GM12878 (cell line): ENCODE measurements around the gene HLA-F. TPM values are rescaled to one million over a fixed set of nuclear protein-coding genes. Genes with fewer than 3 reads are reported as not detected.
A peak's percentile ranks its signal among the peaks of the same experiment; 100 is the strongest.

Source experiments
- ATAC-seq: fragments of 200-7000 bp; cut with Tn5 transposase; 3 replicates; pipeline ENCODE4 v1.9.1; 2020; ENCODE audit warnings: mild to moderate bottlenecking, moderate library complexity
- BruUV-seq: library from RNA; stranded (reverse); fragments of 400-500 nt; replicated peaks from 2 replicates; lab custom pipeline; 2021; lab: Mats Ljungman, UMichigan
- CTCF ChIA-PET: fragments of 300-600 bp; sonication (Branson Sonifier 250); formaldehyde crosslinking; extraction: SDS; loops from one replicate; lab custom pipeline; 2021; ENCODE audit warnings: inconsistent platforms; lab: Yijun Ruan, JAX
- POLR2A ChIA-PET: fragments of 350-600 bp; formaldehyde crosslinking; extraction: SDS; loops from one replicate; lab custom pipeline; 2021; ENCODE audit warnings: inconsistent platforms; lab: Charles Lee
- RAD21 ChIA-PET: fragments of 300-600 bp; sonication (Branson Sonifier 250); formaldehyde crosslinking; loops from one replicate; lab custom pipeline; 2023; ENCODE audit warnings: antibody characterized with exemption; ENCODE audit not compliant: unreplicated experiment; lab: Charles Lee
- SMC1A ChIA-PET: fragments of 300-600 bp; sonication (Branson Sonifier 250); formaldehyde crosslinking; loops from one replicate; lab custom pipeline; 2023; ENCODE audit not compliant: unreplicated experiment, uncharacterized antibody; lab: Charles Lee
- DNase-seq: peaks from one replicate; pipeline ENCODE4 v3.0.0-alpha.2; 2011; ENCODE audit warnings: low read depth, low spot score
- FAIRE-seq: peaks from 3 replicates; lab custom pipeline; 2011; peaks lifted over from hg19 to GRCh38; lab: Jason Lieb, UNC
- H2AFZ ChIP-seq: 2 replicates; pipeline ENCODE4 v1.6.0; 2011; ENCODE audit warnings: low read depth, low read length, control low read depth; ENCODE audit not compliant: control insufficient read depth
- H3K27ac ChIP-seq: 2 replicates; pipeline ENCODE4 v1.5.1; 2011; ENCODE audit warnings: control low read depth; ENCODE audit not compliant: control insufficient read depth, insufficient read depth
- H3K27me3 ChIP-seq, 2 experiments: replicated peaks in 1 of 2; 2 replicates each; pipeline versions ENCODE4 v1.6.0 to v1.6.1; 2011; ENCODE audit warnings: low read length in 1 of 2; ENCODE audit not compliant: control insufficient read depth in 2 of 2, insufficient read depth in 2 of 2
- H3K36me3 ChIP-seq, 2 experiments: 2 replicates each; pipeline ENCODE4 v1.5.1; 2011; ENCODE audit warnings: low read length in 1 of 2; ENCODE audit not compliant: control insufficient read depth in 2 of 2, insufficient read depth in 2 of 2
- H3K4me1 ChIP-seq: 2 replicates; pipeline ENCODE4 v1.6.1; 2011; ENCODE audit warnings: mild to moderate bottlenecking, low read length, moderate library complexity, mixed read lengths; ENCODE audit not compliant: control insufficient read depth, insufficient read depth
- H3K4me2 ChIP-seq: 2 replicates; pipeline ENCODE4 v1.6.0; 2011; ENCODE audit warnings: control low read depth; ENCODE audit not compliant: control insufficient read depth, insufficient read depth
- H3K4me3 ChIP-seq: fragments of 200-600 bp; sonication (generic); 2 replicates; pipeline ENCODE4 v1.5.1; 2016
- H3K79me2 ChIP-seq: 2 replicates; pipeline ENCODE4 v1.6.0; 2011; ENCODE audit warnings: low read length; ENCODE audit not compliant: control insufficient read depth, insufficient read depth
- H3K9ac ChIP-seq: 2 replicates; pipeline ENCODE4 v1.8.0; 2011; ENCODE audit warnings: low read length, control low read depth, mixed read lengths; ENCODE audit not compliant: control insufficient read depth, insufficient read depth
- H3K9me3 ChIP-seq: replicated peaks from 3 replicates; pipeline ENCODE4 v1.5.1; 2011; ENCODE audit warnings: mild to moderate bottlenecking, low read length; ENCODE audit not compliant: control insufficient read depth, insufficient read depth
- H4K20me1 ChIP-seq: 2 replicates; pipeline ENCODE4 v1.6.0; 2011; ENCODE audit not compliant: control insufficient read depth, insufficient read depth
- CHD2 ChIP-seq: IDR thresholded peaks from 2 replicates; pipeline ENCODE4 v1.6.1; 2011; ENCODE audit warnings: low read depth, low read length, improper control_type of control experiment, borderline replicate concordance
- KDM1A ChIP-seq: fragments of 200-600 bp; sonication (generic); IDR thresholded peaks from 2 replicates; pipeline ENCODE4 v1.6.1; 2016; ENCODE audit warnings: borderline replicate concordance
- KLF5 ChIP-seq: fragments of 450-650 bp; IDR thresholded peaks from 2 replicates; pipeline ENCODE4 v1.6.1; 2014; ENCODE audit warnings: mild to moderate bottlenecking; ENCODE audit not compliant: partially characterized antibody
- NFYA ChIP-seq: IDR thresholded peaks from 2 replicates; pipeline ENCODE4 v1.6.1; 2011; ENCODE audit warnings: low read depth, mild to moderate bottlenecking, low read length, improper control_type of control experiment, borderline replicate concordance
- RUNX3 ChIP-seq: IDR thresholded peaks from 2 replicates; pipeline ENCODE4 v1.6.1; 2012; ENCODE audit warnings: low read length, inconsistent platforms
- YY1 ChIP-seq: IDR thresholded peaks from 2 replicates; pipeline ENCODE4 v1.6.1; 2011; ENCODE audit warnings: low read depth, mild to moderate bottlenecking, low read length
- WGBS: methylation state at CpG from one replicate; pipeline ENCODE4 v1.1.6; 2016; ENCODE audit warnings: low lambda C conversion rate; ENCODE audit not compliant: insufficient replicate concordance, insufficient coverage; ENCODE audit errors: missing lambda C conversion rate; 5-methylcytosine and 5-hydroxymethylcytosine counted together
- in situ Hi-C: fragments of 300-500 bp; cut with MboI; formaldehyde crosslinking; loops from 9 replicates; pipeline ENCODE4 v1.14.3; 2018; ENCODE audit warnings: mixed read lengths
- intact Hi-C: fragments of 100-400 bp; cut with micrococcal nuclease; formaldehyde crosslinking; loops from one replicate; pipeline ENCODE4 v1.14.2; 2022; ENCODE audit not compliant: unreplicated experiment
- polyA plus RNA-seq, 11 experiments: library from polyadenylated mRNA; depleted of rRNA in 4 of 11; unstranded in 6 of 11; stranded (reverse) in 5 of 11; fragments of >200 nt; fragmentation: Nextera tagmentation in 4 of 11; fragmentation: Illumina TruSeq in 1 of 11; extraction: Ambion mirVana in 4 of 11; extraction: Trizol in 1 of 11; gene quantifications; 1 replicate in 1 of 11; 2 replicates in 10 of 11; pipeline versions ENCODE4 v1.2.1 to v1.2.3, GENCODE V29; 2011 to 2016; ENCODE audit warnings: inconsistent platforms in 2 of 11, missing spikeins in 2 of 11, low read depth in 1 of 11
- total RNA-seq, 4 experiments: library from RNA; depleted of rRNA in 3 of 4; stranded (reverse); fragments of >200 nt in 3 of 4; fragmentation: Illumina TruSeq in 1 of 4; extraction: Trizol in 1 of 4; gene quantifications; 2 replicates each; pipeline versions ENCODE4 v1.2.1 to v1.2.3, GENCODE V29; 2013 to 2021

HLA-F gene
- total and polyA plus RNA-seq, 10 of the 15 experiments (the other 5 are each of a cell fraction or from before 2014, with no cell fraction given): 30.1 to 342 (median 145) TPM

DNA sequence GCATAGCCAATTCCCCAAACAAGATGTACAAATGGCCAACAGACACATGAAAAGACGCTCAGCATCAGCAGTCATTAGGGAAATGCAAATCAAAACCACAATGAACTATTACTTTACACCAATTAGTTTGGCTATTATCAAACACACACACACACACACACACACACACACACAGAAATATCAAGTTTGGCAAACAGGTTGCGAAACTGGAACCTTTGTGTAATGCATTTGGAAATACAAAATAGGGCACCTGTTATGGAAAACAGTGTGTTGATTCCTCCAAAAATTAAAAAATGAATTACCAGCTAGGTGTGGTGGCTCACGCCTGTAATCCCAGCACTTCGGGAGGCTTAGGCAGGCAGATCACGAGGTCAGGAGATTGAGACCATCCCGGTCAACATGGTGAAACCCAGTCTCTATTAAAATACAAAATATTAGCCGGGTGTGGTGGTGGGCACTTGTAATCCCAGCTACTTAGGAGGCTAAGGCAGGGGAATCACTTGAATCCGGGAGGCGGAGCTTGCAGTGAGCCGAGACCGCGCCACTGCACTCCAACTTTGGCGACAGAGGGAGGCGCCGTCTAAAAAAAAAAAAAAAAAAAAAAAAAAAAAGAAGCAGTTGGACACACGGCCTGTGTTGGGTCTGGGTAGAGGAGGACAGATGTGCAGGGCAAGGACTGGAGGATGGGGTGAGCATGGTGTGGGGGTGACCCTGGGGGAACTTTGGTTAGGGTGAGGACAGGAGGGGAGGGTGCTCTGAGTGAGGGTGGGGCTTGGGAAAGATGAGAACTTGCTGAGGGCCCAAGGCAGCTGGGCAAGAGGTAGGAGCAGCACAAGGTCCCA is 23.8 kb downstream of the HLA-F start:
- Histone ChIP-seq H3K36me3 (no peaks in the 10 kb centered on the region), H4K20me1 (no peaks in the 10 kb centered on the region), H3K9ac (no peak overlapping the region), H3K4me3 (no peak overlapping the region), H3K4me2 (no peak overlapping the region), H3K27ac (no peak overlapping the region), H3K9me3 (no peaks in the 10 kb centered on the region), H3K27me3 (no peaks in the 10 kb centered on the region), H2AFZ (no peak overlapping the region), H3K4me1 (peaks cover 10% of the 10 kb centered on the region), H3K79me2 (peaks cover 2% of the 10 kb centered on the region)
- FAIRE-seq (no peak), ATAC-seq (no peak), DNase-seq (no peak)
- ChIA-PET RAD21 (no interaction called here), POLR2A (interaction anchor here (0.7 kb wide), 3 partner anchors 11 to 855 kb away, joined by 4 to 12 read pairs (median 5); no protein-coding TSS in a partner anchor), SMC1A (no interaction called here), CTCF (interaction anchor here (0.6 to 8.7 kb wide), 4 partner anchors 11 to 99 kb away, joined by 3 to 117 read pairs (median 28); no protein-coding TSS in a partner anchor)
- in situ Hi-C loops: no loop called here
- 74% methylated on average over 14 of the region's 16 CpGs for WGBS
- TF ChIP-seq KLF5 (no peak), NFYA (no peak)
- no TSS peak for BruUV-seq
- intact Hi-C loops: no loop called here

DNA sequence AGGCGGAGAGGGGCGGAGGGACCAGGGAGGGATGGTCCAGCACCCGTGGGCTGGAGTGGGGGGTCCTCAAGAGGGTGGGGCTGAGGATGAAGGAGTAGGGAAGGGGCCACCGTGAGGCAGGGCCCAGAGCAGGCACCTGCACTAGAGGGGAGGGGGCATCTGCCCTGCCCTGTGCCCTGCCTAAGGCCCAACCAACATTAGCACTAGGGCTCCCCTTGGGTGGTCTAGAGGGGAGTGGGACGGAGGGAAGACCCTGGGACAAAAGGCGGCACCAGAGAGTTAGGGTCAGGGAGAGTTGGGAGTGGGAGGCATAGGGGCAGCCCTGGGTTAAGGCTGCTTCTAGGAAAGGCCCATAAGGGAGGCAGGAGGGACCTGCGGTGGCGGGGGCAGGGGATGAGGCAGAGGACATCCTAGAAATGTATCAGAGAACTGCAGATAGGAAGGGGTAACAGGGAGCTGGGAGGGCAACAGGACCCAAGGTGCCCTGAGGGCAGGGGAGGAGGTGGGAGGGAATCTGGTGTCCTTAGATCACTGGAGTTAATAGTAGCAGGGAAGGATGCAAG is 24.5 kb downstream of the HLA-F start:
- in situ Hi-C loops (no loop called here), intact Hi-C loops (no loop called here)
- Histone ChIP-seq H3K9me3 (no peaks in the 10 kb centered on the region), H3K4me1 (peaks cover 10% of the 10 kb centered on the region), H3K27me3 (no peaks in the 10 kb centered on the region), H3K79me2 (peaks cover 5% of the 10 kb centered on the region), H3K4me3 (peak overlapping the region; percentile 85), H3K36me3 (no peaks in the 10 kb centered on the region), H3K9ac (0 out of 2 replicates have a peak overlapping the region, but pooled peaks have one; percentile 16), H2AFZ (peak overlapping the region; percentile 31; the same call in 1 of the 2 replicates), H4K20me1 (no peaks in the 10 kb centered on the region), H3K27ac (no peak overlapping the region), H3K4me2 (peak overlapping the region; percentile 89)
- no TSS peak for BruUV-seq
- POLR2A ChIA-PET: interaction anchor here (0.7 to 1.4 kb wide), 2 partner anchors 22 to 295 kb away, joined by 3 to 4 read pairs; no protein-coding TSS in a partner anchor
- no peak for FAIRE-seq
- DNase-seq: no peak
- SMC1A ChIA-PET: interaction anchor here (1.1 to 2.4 kb wide), 3 partner anchors 10 to 98 kb away, joined by 3 to 17 read pairs (median 9); no protein-coding TSS in a partner anchor
- 84% methylated on average over 8 of the region's 8 CpGs for WGBS
- CTCF ChIA-PET: interaction anchor here (0.6 to 8.7 kb wide), 8 partner anchors 11 to 99 kb away, joined by 3 to 117 read pairs (median 10); no protein-coding TSS in a partner anchor
- ATAC-seq: no peak
- TF ChIP-seq YY1: no peak
- TF ChIP-seq KDM1A: no peak
- TF ChIP-seq CHD2: no peak
- TF ChIP-seq RUNX3: no peak
- TF ChIP-seq, all 136 proteins: peak for 0
- RAD21 ChIA-PET: interaction anchor here (1.4 to 2.9 kb wide), 4 partner anchors 10 to 100 kb away, joined by 4 to 11 read pairs (median 6); no protein-coding TSS in a partner anchor
